ENCODE data around the gene CRX. TPM values are rescaled to one million over a fixed set of nuclear protein-coding genes. Genes with fewer than 3 reads are reported as not detected.
"Not testable (repeated sequence)": the region's sequence is repeated elsewhere in the genome, so short reads cannot be mapped to it uniquely, and the experiment has no call there.

The CRX gene
- total RNA-seq, 1 donor, result not detected

DNA sequence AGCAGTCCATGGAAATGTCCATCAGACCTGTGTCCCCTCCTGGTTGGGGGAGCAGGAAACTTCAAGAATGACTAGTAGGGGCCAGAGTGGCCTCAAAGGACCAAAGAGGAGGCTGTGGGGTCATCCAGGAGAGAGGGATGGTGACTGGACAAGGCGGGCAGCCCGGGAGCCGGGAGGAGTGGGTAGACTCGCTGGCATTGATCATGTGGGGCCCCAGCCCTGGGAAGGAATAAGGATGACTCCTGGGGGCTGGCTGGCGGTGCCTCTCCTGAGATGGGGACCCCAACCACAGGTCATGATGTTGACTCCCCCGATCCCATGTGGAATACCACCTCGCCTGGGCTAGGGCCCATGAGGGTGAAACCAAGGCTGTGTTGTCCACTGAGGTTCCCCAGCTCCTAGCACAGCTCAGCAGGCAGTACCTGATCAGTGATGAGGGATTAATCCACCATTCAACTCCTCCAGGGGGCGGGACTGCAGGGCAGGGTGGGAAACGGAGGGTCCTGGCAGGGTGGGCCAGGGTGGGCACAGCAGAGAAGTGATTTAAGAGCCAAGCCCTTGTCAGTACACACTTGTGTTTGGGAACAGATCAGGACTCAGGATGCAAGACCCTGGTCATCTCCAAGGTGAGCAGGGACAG is 37.0 kb downstream of the CRX start, which contains the start of gene TPRX2:
Gene TPRX2, plus strand, starts transcription at position 590 of the 640 bp plus-strand sequence. Its CDS starts 12 bp downstream, at position 602.
- DNase-seq (ENCODE audit: low read depth in 2 of 3, low spot score in 2 of 3), result not testable (repeated sequence)

GRCh38 chr19:47859838-47860237 is 38.1 kb downstream of the CRX start:
- DNase-seq (ENCODE audit: low read depth in 2 of 3, low spot score in 2 of 3), result not testable (repeated sequence)

- DNase-seq (ENCODE audit: low read depth in 2 of 3, low spot score in 2 of 3), result no peak
These were observed 39.0 kb downstream of the CRX start for GRCh38 chr19:47860602-47861297.

DNA sequence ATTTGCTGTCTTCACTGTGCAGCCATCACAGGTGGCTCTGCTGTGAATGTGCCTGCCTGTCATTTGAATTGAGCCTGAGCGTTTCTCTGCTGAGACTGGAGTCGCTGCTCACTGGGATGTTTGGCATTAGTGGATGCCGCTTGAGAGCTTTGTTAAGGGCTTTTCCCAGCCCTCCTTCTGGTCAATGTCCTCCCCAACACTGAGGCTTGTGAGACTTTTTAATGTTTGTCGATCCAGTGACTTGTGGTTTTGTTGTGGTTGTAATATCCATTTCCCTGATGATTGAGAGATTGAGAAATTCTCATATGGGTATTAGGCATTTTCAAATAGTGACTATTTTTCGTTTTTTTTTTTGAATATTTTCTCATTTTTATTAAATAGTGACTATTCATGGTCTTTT is 39.9 kb downstream of the CRX start:
- DNase-seq (ENCODE audit: low read depth in 2 of 3, low spot score in 2 of 3), result no peak

GRCh38 chr19:47863514-47863936 is 41.8 kb downstream of the CRX start:
- DNase-seq (ENCODE audit: low read depth in 2 of 3, low spot score in 2 of 3), result peak; percentile 50 to 85 (median 70)

DNA sequence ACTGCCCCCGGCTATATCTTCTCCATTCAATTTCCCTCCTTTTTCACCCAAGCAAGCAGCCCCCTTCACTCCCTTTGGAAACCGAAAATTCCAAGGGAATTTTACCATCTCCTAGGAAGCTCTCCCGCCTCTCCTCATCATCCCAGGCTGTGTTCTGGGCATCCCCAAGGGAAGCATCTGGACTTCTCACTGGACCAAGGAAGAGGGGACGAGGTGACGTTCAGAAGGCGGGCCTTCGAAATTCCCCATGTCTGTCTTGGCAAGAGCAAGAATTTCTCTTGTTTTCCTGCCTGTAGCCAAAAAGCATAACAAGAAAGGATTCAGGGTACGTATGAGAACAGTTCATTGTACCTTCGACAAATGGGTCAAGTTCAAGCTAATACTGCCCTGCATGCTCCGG is 43.4 kb downstream of the CRX start:
- no peak for DNase-seq (ENCODE audit: low read depth in 2 of 3, low spot score in 2 of 3)

DNA sequence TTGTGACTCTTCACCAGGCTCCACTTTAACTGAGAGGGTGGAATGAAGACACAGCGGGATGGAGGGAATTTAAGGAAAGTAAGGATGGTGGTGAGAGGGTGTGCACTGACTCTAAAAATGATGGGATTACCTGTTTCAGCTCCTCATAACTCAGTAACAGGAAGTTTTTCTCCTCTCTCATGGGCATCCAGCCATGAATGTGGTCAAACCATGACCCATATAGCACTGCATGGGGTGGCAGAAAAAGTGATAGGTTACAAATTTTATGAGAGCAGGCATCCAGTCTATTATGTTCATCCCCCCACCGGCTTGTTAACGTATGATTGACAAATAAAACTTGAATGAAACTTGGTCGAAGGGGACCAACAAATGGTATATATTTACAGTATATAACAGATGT is 57.2 kb downstream of the CRX start:
- DNase-seq (ENCODE audit: low read depth in 2 of 3, low spot score in 2 of 3), result no peak

DNA sequence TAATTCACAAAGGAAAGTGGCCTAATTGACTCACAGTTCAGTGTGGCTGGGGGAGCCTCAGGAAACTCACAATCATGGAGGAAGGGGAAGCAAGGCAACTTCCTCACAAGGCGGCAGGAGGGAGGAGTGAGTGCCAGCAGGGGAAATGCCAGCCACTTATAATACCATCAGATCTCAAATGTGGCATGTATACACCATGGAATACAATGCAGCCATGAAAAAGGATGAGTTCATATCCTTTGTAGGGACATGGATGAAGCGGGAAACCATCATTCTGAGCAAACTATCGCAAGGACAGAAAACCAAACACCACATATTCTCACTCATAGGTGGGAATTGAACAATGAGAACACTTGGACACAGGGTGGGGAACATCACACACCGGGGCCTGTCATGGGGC is 57.6 kb downstream of the CRX start:
- peak in 1 of 3 donors; percentile 44 for DNase-seq (ENCODE audit: low read depth in 2 of 3, low spot score in 2 of 3)

- DNase-seq (ENCODE audit: low read depth in 2 of 3, low spot score in 2 of 3), result no peak
These were observed 60.0 kb downstream of the CRX start for GRCh38 chr19:47881757-47882156.

- no peak for DNase-seq (ENCODE audit: low read depth in 2 of 3, low spot score in 2 of 3)
These were observed 61.2 kb downstream of the CRX start for GRCh38 chr19:47882890-47883289.

GRCh38 chr19:47885067-47885463 is 63.3 kb downstream of the CRX start:
- no peak for DNase-seq (ENCODE audit: low read depth in 2 of 3, low spot score in 2 of 3)

DNA sequence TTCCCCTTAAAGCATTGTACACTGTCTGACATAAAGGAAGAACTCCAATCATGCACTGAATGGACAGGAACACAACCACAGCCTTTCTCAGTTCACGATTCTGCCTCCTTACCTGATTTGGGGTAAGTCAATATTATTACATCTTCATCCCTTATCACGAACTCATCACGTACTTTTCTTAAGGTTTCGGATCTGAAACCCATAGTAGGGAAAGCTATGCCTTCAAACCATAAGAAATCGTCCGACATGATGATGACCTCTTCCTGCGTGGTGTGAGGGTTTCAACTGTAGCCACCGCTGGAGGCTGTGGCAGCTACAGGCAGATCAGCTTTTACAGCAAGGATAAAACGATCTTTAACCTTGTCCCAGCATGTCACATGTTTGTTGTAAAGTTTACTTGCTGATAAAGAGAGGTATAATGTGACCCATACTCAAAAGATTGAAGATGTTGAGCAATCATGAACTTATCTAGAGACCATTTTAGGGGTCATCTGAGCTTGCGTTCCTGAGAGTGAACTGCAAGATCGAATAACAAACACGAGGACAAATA is 64.3 kb downstream of the CRX start, which contains the start of gene SULT2A1:
Gene SULT2A1, minus strand, starts transcription at position 306 of the 550 bp plus-strand sequence. Its CDS starts 58 bp downstream, at position 248.
- no peak for DNase-seq (ENCODE audit: low read depth in 2 of 3, low spot score in 2 of 3)

DNA sequence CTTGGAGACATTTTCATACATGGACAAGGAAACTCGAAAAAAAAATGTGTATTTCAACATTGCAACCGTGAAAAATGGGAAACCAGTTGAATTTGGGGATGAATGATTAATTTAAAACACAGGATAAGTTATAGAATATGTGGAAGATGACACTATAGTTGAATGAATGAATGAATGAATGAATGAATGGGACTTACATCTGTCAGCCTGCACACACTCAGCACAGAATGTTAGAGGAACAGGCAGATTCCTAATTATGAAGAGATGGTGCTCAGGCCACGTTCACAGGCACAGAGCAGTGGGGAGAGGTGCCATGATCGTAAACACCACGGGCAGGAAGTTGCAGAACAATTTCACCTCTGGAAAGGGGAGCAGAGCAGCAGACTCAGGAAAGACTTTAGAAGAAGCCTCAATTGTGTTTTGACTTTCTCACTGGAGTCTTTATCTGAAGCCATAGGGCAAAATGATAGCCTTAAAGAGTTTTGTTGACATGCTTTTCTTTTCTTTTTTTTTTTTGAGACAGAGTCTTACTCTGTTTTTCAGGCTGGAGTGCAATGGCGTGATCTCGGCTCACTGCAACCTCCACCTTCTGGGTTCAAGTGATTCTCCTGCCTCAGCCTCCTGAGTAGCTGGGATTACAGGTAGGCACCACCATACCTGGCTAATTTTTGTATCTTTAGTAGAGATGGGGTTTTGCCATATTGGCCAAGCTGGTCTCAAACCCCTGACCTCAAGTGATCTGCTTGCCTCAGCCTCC is 69.3 kb downstream of the CRX start:
- DNase-seq (ENCODE audit: low read depth in 2 of 3, low spot score in 2 of 3), result no peak

DNA sequence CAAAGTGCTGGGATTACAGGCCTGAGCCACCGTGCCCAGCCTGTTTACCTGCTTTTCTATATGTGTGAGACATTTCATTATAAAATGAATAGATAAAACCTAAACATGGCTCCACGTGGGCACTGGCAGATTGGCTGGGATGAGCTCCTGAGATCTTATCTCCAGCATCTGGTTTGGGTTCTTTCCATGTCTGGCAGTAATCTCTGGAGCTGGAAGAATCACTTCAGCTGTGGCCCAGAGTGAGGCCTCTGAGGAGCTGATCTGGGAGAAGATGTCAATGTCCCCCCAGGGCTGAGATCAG is 69.8 kb downstream of the CRX start:
- no peak for DNase-seq (ENCODE audit: low read depth in 2 of 3, low spot score in 2 of 3)

GRCh38 chr19:47891923-47892666 is 70.4 kb downstream of the CRX start:
- peak in 2 of 3 donors; percentile 72 to 87 for DNase-seq (ENCODE audit: low read depth in 2 of 3, low spot score in 2 of 3)

Small RNA genes lying within 50 kb of the gene (small RNA-seq; reads per million reads assigned to genes)
- not detected for gene AC008745.1

Other genes with a start within 250 kb of the CRX start
- under 0.01 TPM for gene ZNF541, start 248.8 kb upstream of the CRX start, total RNA-seq
- 10.8 TPM for gene BICRA, start 212.8 kb upstream of the CRX start, total RNA-seq
- gene EHD2, start 108.5 kb upstream of the CRX start, total RNA-seq, result 51.7 TPM
- gene NOP53, start 76.4 kb upstream of the CRX start, total RNA-seq, result 308 TPM
- gene SELENOW, start 43.2 kb upstream of the CRX start, total RNA-seq, result 77.6 TPM
- gene TPRX1, start 17.4 kb upstream of the CRX start, total RNA-seq, result not detected
- gene TPRX2, start 37.3 kb downstream of the CRX start, total RNA-seq, result not detected
- gene SULT2A1, start 64.4 kb downstream of the CRX start, total RNA-seq, result not detected
- not detected for gene BSPH1, start 170.2 kb downstream of the CRX start, total RNA-seq
- gene ELSPBP1, start 172.7 kb downstream of the CRX start, total RNA-seq, result not detected
- not detected for gene CABP5, start 222.1 kb downstream of the CRX start, total RNA-seq